ENCODE data around the gene NID2. TPM values are rescaled to one million over a fixed set of nuclear protein-coding genes. Genes with fewer than 3 reads are reported as not detected.
A peak's percentile ranks its signal among the peaks of the same experiment; 100 is the strongest.

NID2 gene
- total and polyA plus RNA-seq, 2 experiments from 2014 or later: 179 to 538 TPM

DNA sequence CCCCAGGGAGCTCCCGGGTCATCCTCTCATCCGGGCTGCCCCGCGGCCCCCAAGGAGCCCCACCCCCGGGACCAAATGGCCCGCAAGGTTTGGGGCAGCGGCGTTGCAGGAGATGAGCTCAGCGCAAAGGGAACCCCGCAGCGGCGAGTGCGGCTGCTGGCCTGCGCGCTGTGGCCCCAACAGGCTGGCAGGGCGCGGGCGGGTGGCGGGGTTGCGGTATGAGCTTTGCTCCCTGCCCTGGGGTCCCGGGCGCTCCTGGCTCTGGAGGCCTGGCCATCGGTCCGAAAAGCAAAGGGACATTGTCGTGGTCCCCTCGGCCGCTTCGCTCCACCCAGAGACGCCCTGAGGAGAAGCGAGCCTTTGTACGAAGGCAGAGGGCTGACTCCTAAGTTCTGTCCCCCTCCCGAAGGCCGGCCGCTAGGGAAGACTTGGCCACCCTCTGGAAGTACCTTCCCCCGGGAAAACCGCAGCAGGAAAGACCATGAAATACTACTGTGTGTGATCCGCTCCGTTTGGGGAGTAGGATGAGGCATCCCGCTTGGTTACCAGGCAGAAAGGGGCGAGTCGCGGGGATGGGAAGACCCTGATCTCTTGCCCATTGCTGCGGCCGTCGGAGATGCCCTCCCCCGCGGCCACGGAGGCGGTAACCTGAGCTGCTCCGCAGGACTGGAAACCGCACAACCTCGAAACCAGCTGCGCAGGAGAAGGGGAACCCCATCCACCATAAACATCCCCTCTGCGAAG, 620 bp upstream of the NID2 start:
- no peaks in the 10 kb centered on the region for H3K27me3 ChIP-seq

DNA sequence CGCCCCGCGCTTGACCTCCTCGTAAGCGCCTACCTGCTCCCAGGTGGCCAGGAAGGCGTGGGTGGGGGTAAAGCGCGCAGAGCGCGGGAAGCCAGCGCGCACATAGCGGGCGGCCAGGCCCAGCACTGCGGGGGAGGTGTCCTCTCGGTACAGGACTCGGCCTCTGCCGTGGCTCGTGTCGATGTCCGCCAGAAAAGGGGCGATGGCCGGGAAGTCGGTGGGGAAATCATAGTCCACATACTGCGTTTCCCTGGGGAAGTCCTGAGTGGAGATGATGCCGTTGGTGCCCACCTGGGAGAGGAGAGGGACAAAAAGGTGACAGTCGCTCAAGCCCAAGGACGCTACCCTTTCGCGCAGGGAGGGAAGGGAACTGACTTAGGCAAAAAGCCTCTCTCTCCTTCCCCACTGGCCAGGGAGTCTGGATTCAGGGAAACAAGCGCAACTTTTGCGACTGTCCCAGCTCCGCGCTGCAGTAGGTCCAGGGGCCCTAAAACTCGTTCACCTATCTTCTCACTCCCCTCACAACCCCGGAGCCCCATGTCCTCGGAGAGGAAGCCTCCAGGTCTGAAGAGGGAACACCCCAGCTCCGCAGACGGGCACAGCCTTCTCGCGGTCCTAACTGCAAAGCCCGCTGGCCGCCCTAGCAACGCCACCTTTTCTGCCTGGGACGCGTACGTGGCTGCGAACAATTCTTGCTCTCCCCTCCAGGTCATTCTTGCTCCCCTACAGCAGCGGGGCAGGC, 815 bp downstream of the NID2 start:
- peak; percentile 57 to 60 for DNase-seq (ENCODE audit: low read depth in 1 of 2, low spot score in 1 of 2)
- TF ChIP-seq, protein P1, sequence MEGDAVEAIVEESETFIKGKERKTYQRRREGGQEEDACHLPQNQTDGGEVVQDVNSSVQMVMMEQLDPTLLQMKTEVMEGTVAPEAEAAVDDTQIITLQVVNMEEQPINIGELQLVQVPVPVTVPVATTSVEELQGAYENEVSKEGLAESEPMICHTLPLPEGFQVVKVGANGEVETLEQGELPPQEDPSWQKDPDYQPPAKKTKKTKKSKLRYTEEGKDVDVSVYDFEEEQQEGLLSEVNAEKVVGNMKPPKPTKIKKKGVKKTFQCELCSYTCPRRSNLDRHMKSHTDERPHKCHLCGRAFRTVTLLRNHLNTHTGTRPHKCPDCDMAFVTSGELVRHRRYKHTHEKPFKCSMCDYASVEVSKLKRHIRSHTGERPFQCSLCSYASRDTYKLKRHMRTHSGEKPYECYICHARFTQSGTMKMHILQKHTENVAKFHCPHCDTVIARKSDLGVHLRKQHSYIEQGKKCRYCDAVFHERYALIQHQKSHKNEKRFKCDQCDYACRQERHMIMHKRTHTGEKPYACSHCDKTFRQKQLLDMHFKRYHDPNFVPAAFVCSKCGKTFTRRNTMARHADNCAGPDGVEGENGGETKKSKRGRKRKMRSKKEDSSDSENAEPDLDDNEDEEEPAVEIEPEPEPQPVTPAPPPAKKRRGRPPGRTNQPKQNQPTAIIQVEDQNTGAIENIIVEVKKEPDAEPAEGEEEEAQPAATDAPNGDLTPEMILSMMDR (IDR thresholded peaks at IDR 0.05; ENCODE audit: low read depth, low read length): no peak
- H3K4me3 ChIP-seq: peak overlapping the region; percentile 83
- peaks cover 57% of the 10 kb centered on the region for H3K4me1 ChIP-seq (ENCODE audit: low read depth)
- peak overlapping the region; percentile 87 for H3K27ac ChIP-seq
- H3K36me3 ChIP-seq: peaks cover 4% of the 10 kb centered on the region
- H3K27me3 ChIP-seq: no peaks in the 10 kb centered on the region
- no peaks in the 10 kb centered on the region for H3K9me3 ChIP-seq (ENCODE audit: low read depth)

More for the DNA sequence above, 620 bp upstream of the NID2 start:
- no peaks in the 10 kb centered on the region for H3K9me3 ChIP-seq (ENCODE audit: low read depth)
- peaks cover 4% of the 10 kb centered on the region for H3K36me3 ChIP-seq
- H3K4me1 ChIP-seq (ENCODE audit: low read depth): peaks cover 47% of the 10 kb centered on the region
- TF ChIP-seq, protein P1 (IDR thresholded peaks at IDR 0.05; ENCODE audit: low read depth, low read length): no peak
- DNase-seq (ENCODE audit: low read depth in 1 of 2, low spot score in 1 of 2): peak; percentile 47 to 74
- peak overlapping the region; percentile 83 for H3K4me3 ChIP-seq
- H3K27ac ChIP-seq: peak overlapping the region; percentile 87

GRCh38 chr14:52064174-52064573, 4.7 kb downstream of the NID2 start:
- Histone ChIP-seq H3K27me3 (no peaks in the 10 kb centered on the region), H3K36me3 (peaks cover 12% of the 10 kb centered on the region), H3K4me3 (no peak overlapping the region), H3K4me1 (ENCODE audit: low read depth) (peaks cover 58% of the 10 kb centered on the region), H3K27ac (peak overlapping the region; percentile 93), H3K9me3 (ENCODE audit: low read depth) (no peaks in the 10 kb centered on the region)
- TF ChIP-seq, protein P1 (IDR thresholded peaks at IDR 0.05; ENCODE audit: low read depth, low read length): no peak
- no peak for DNase-seq (ENCODE audit: low read depth in 1 of 2, low spot score in 1 of 2)

- peak; percentile 81 to 84 for DNase-seq (ENCODE audit: low read depth in 1 of 2, low spot score in 1 of 2)
- Histone ChIP-seq H3K36me3 (peaks cover 23% of the 10 kb centered on the region), H3K9me3 (ENCODE audit: low read depth) (no peaks in the 10 kb centered on the region), H3K27ac (peak overlapping the region; percentile 93), H3K27me3 (no peaks in the 10 kb centered on the region), H3K4me1 (ENCODE audit: low read depth) (peaks cover 63% of the 10 kb centered on the region), H3K4me3 (peak overlapping the region; percentile 12)
- TF ChIP-seq, protein P1 (IDR thresholded peaks at IDR 0.05; ENCODE audit: low read depth, low read length): no peak
Measured at GRCh38 chr14:52063052-52063462, 5.8 kb downstream of the NID2 start.

GRCh38 chr14:52061890-52062289, 7.0 kb downstream of the NID2 start:
- Histone ChIP-seq H3K27ac (peak overlapping the region; percentile 93), H3K27me3 (no peaks in the 10 kb centered on the region), H3K9me3 (ENCODE audit: low read depth) (no peaks in the 10 kb centered on the region), H3K4me3 (peak overlapping the region; percentile 12), H3K36me3 (peaks cover 27% of the 10 kb centered on the region), H3K4me1 (ENCODE audit: low read depth) (peaks cover 61% of the 10 kb centered on the region)
- TF ChIP-seq, protein P1 (IDR thresholded peaks at IDR 0.05; ENCODE audit: low read depth, low read length): no peak
- no peak for DNase-seq (ENCODE audit: low read depth in 1 of 2, low spot score in 1 of 2)

Data from cardiac muscle cell (in vitro differentiated cells and primary cell).